Activated B cell treated with CpG ODN at 0.5 μM for 24 hours (primary cell): ENCODE results near the gene CNTNAP2. TPM values are rescaled to one million over a fixed set of nuclear protein-coding genes. Genes with fewer than 3 reads are reported as not detected.

Experiments
- ATAC-seq: fragments of 200-7000 bp; cut with Tn5 transposase; one replicate; pipeline ENCODE4 v1.10.0; 2021; ENCODE audit warnings: low read depth, mild to moderate bottlenecking, moderate library complexity
- CTCF ChIA-PET: fragments of 350-600 bp; sonication (Branson Sonifier 250); formaldehyde crosslinking; loops from one replicate; lab custom pipeline; 2021; ENCODE audit warnings: antibody characterized with exemption; lab: Charles Lee
- POLR2A ChIA-PET: fragments of 350-600 bp; sonication (Branson Sonifier 250); formaldehyde crosslinking; loops from one replicate; lab custom pipeline; 2021; ENCODE audit warnings: antibody characterized with exemption; lab: Charles Lee
- DNase-seq: peaks from one replicate; pipeline ENCODE4 v3.0.0; 2022
- H3K27ac Mint-ChIP-seq: one replicate; pipeline ENCODE4 v1.8.0; 2020; ENCODE audit warnings: mixed read lengths
- H3K27me3 Mint-ChIP-seq: one replicate; pipeline ENCODE4 v1.8.0; 2021; ENCODE audit warnings: mixed read lengths
- H3K36me3 Mint-ChIP-seq: one replicate; pipeline ENCODE4 v1.8.0; 2021; ENCODE audit warnings: low read depth, mixed read lengths
- H3K4me1 Mint-ChIP-seq: one replicate; pipeline ENCODE4 v1.8.0; 2021; ENCODE audit warnings: mixed read lengths
- H3K4me3 Mint-ChIP-seq: one replicate; pipeline ENCODE4 v1.8.0; 2020; ENCODE audit warnings: mild to moderate bottlenecking, mixed read lengths
- H3K9me3 Mint-ChIP-seq: one replicate; pipeline ENCODE4 v1.8.0; 2020; ENCODE audit warnings: mixed read lengths
- intact Hi-C: fragments of 100-400 bp; cut with micrococcal nuclease; formaldehyde crosslinking; loops from one replicate; pipeline ENCODE4 v1.15.1; 2024
- total RNA-seq: library from RNA; stranded (reverse); gene quantifications from 2 replicates; pipeline ENCODE4 v1.2.3, GENCODE V29; 2022
- TF ChIP-seq, protein P1 (sequence below): fragments of 200-600 bp; IDR thresholded peaks from one replicate; pipeline ENCODE4 v1.8.0; 2022; ENCODE audit warnings: antibody characterized with exemption, mild to moderate bottlenecking

The CNTNAP2 gene
- total RNA-seq, 1 donor from 2014 or later: 0.84 TPM

DNA sequence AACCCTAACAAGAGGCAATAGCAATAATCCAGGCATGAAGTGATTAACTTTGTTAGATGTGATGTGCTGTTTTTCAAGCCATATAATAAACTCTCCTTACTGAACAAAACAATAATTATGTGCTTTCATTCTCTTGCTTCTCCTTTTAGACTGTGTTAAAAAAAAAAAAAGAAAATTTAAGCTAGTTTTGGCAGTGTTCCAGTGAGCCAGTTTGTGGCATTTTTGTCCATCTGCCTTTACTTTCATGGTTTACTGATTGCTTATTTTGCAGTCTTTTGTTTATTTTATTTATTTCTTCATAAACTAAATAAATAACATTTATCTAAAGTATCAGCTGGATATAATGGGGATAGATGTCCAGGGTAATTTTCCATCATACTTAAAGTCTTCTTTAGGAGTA, 625.3 kb downstream of the CNTNAP2 start:
- ATAC-seq: no peak
- H3K27me3 Mint-ChIP-seq: no peaks in the 10 kb centered on the region
- ChIA-PET POLR2A (no interaction called here), CTCF (no interaction called here)
- TF ChIP-seq, protein P1, sequence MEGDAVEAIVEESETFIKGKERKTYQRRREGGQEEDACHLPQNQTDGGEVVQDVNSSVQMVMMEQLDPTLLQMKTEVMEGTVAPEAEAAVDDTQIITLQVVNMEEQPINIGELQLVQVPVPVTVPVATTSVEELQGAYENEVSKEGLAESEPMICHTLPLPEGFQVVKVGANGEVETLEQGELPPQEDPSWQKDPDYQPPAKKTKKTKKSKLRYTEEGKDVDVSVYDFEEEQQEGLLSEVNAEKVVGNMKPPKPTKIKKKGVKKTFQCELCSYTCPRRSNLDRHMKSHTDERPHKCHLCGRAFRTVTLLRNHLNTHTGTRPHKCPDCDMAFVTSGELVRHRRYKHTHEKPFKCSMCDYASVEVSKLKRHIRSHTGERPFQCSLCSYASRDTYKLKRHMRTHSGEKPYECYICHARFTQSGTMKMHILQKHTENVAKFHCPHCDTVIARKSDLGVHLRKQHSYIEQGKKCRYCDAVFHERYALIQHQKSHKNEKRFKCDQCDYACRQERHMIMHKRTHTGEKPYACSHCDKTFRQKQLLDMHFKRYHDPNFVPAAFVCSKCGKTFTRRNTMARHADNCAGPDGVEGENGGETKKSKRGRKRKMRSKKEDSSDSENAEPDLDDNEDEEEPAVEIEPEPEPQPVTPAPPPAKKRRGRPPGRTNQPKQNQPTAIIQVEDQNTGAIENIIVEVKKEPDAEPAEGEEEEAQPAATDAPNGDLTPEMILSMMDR: no peak
- DNase-seq: no peak
- H3K27ac Mint-ChIP-seq: no peak overlapping the region
- no peaks in the 10 kb centered on the region for H3K36me3 Mint-ChIP-seq
- H3K4me3 Mint-ChIP-seq: no peak overlapping the region
- peaks cover 22% of the 10 kb centered on the region for H3K9me3 Mint-ChIP-seq
- intact Hi-C loops: no loop called here
- no peaks in the 10 kb centered on the region for H3K4me1 Mint-ChIP-seq

DNA sequence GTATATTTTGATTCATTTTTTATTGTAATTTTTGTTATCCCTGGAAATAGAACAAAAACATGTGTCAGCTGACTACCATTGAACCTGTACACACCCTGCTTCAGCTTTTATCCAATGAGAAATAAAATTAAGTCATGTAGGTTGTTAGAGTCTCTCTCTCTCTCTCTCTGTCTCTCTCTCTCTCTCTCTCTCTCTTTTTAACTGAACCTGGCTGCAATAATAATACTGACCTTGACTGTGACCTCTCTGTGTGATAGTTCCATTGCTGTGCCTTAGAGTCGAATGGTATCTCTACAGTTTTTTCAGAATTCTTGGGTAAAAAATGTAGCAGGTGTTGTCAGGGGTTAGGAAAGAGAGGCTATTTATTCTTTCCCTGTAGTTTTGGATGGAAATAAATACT, 637.8 kb downstream of the CNTNAP2 start:
- Mint-ChIP-seq H3K27me3 (no peaks in the 10 kb centered on the region), H3K27ac (no peak overlapping the region), H3K36me3 (no peaks in the 10 kb centered on the region), H3K9me3 (peaks cover 14% of the 10 kb centered on the region), H3K4me1 (no peaks in the 10 kb centered on the region), H3K4me3 (no peak overlapping the region)
- TF ChIP-seq, protein P1: no peak
- CTCF ChIA-PET: no interaction called here
- ATAC-seq (no peak), DNase-seq (no peak)
- POLR2A ChIA-PET: no interaction called here
- intact Hi-C loops: no loop called here

DNA sequence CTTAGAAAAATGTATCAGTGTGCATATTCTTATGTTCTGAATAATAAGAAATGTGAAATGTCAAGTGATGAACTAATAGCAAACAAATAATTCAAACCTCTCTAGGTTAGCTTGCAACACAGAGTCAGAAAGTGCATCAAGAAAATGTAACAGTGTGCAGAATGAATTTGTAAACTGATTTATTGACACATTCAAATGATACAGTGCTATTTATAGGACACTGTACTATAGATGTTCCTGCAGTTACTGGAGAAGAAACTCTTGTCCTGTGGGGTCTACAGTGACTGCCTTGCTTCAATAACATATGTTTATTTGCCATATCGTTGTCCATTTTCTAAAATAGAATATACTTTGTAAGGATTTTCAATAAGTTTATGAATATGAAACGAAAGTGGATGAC, 639.0 kb downstream of the CNTNAP2 start:
- TF ChIP-seq, protein P1: no peak
- intact Hi-C loops: no loop called here
- Mint-ChIP-seq H3K36me3 (no peaks in the 10 kb centered on the region), H3K4me3 (no peak overlapping the region), H3K4me1 (no peaks in the 10 kb centered on the region), H3K27me3 (no peaks in the 10 kb centered on the region), H3K9me3 (peaks cover 14% of the 10 kb centered on the region), H3K27ac (no peak overlapping the region)
- POLR2A ChIA-PET: no interaction called here
- DNase-seq (no peak), ATAC-seq (no peak)
- CTCF ChIA-PET: no interaction called here

DNA sequence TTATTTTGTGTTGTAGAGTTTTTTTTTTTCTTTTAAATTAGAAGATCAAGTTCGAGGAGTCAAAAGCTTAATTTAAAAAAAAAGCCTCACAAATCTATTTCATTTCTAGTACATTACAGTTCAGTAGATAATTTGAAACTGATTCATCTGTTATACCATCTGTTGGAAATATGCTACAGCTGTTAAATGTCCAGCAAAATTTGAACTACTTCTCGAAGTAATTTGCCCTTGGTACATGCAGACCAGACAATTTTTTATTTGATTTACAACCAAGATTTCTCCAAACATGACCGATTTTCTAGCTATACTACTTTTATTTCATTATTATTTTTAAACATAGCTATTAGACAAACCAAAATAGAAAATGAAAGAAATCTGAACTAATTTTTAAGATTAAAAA, 647.9 kb downstream of the CNTNAP2 start:
- Mint-ChIP-seq H3K4me3 (no peak overlapping the region), H3K27me3 (no peaks in the 10 kb centered on the region), H3K9me3 (peaks cover 6% of the 10 kb centered on the region), H3K27ac (no peak overlapping the region), H3K36me3 (no peaks in the 10 kb centered on the region), H3K4me1 (no peaks in the 10 kb centered on the region)
- ChIA-PET POLR2A (no interaction called here), CTCF (no interaction called here)
- DNase-seq: no peak
- TF ChIP-seq, protein P1: no peak
- ATAC-seq: no peak
- intact Hi-C loops: no loop called here

DNA sequence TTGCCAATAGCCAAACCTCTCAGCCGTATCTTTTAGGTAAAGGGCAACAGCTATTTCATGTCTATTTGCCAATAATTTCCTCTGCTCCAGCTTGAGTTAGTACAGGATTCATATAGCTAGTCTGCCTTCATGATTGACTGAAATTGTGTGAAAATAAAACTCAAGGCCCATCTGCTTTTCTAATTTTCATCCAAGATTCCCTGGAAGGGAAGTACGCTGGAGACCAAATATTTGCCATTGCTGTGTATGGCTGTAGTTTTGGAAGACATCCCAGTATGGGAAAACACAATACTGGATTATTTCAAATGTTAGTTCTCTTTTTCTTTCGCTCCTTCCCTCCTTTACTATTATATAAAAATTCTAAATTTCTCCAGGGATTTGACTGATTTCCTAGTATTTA, 652.4 kb downstream of the CNTNAP2 start:
- H3K36me3 Mint-ChIP-seq: no peaks in the 10 kb centered on the region
- ChIA-PET CTCF (no interaction called here), POLR2A (no interaction called here)
- TF ChIP-seq, protein P1: no peak
- DNase-seq (no peak), ATAC-seq (no peak)
- H3K4me1 Mint-ChIP-seq: no peaks in the 10 kb centered on the region
- H3K4me3 Mint-ChIP-seq: no peak overlapping the region
- H3K27me3 Mint-ChIP-seq: no peaks in the 10 kb centered on the region
- intact Hi-C loops: no loop called here
- peaks cover 3% of the 10 kb centered on the region for H3K9me3 Mint-ChIP-seq
- no peak overlapping the region for H3K27ac Mint-ChIP-seq
